ENCODE results near the gene KRT20. TPM values are rescaled to one million over a fixed set of nuclear protein-coding genes. Genes with fewer than 3 reads are reported as not detected.
"Not testable (repeated sequence)": the region's sequence is repeated elsewhere in the genome, so short reads cannot be mapped to it uniquely, and the experiment has no call there.

KRT20 gene
- 1 to 10 TPM in 1 of 3 donors, under 1 TPM in 2; 0.03 to 6.9 (median 0.22) TPM for polyA plus RNA-seq

- WGBS, 3 donors, result 87 to 93% (median 91%) methylated on average over 23 of the region's 23 CpGs
- no peak within 1 kb of the TSS for H3K27ac ChIP-seq (ENCODE audit: low read depth, low read length)
Observed at GRCh38 chr17:40884708-40885512, at the start of gene KRT20. TSS of gene KRT20 (minus strand) at chr17:40885242. CDS start at chr17:40885185, 57 bp downstream.

- WGBS, 3 donors, result 66 to 98% (median 76%) methylated on average over 2 of the region's 2 CpGs
- H3K27ac ChIP-seq (ENCODE audit: low read depth, low read length), result no peak overlapping the region
Observed at GRCh38 chr17:40932608-40933007, 47.6 kb upstream of the KRT20 start.

- H3K27ac ChIP-seq (ENCODE audit: low read depth, low read length), result no peak overlapping the region
- 65 to 75% (median 71%) methylated on average over 3 of the region's 3 CpGs for WGBS, 3 donors
Observed at GRCh38 chr17:40931311-40931710, 46.3 kb upstream of the KRT20 start.

- 77 to 87% (median 78%) methylated on average over 8 of the region's 8 CpGs for WGBS, 3 donors
- no peak overlapping the region for H3K27ac ChIP-seq (ENCODE audit: low read depth, low read length)
Observed at GRCh38 chr17:40926341-40926740, 41.3 kb upstream of the KRT20 start.

- no peak overlapping the region for H3K27ac ChIP-seq (ENCODE audit: low read depth, low read length)
- 38 to 49% (median 48%) methylated on average over 2 of the region's 2 CpGs for WGBS, 3 donors
Observed at GRCh38 chr17:40922239-40922638, 37.2 kb upstream of the KRT20 start.

- H3K27ac ChIP-seq (ENCODE audit: low read depth, low read length), result no peak overlapping the region
- 75 to 87% (median 84%) methylated on average over 2 of the region's 2 CpGs for WGBS, 3 donors
Observed at GRCh38 chr17:40921026-40921425, 36.0 kb upstream of the KRT20 start.

- 88 to 97% (median 95%) methylated on average over 2 of the region's 2 CpGs for WGBS, 3 donors
- H3K27ac ChIP-seq (ENCODE audit: low read depth, low read length), result not testable (repeated sequence)
Observed at GRCh38 chr17:40917116-40917515, 32.1 kb upstream of the KRT20 start.

- no peak overlapping the region for H3K27ac ChIP-seq (ENCODE audit: low read depth, low read length)
- WGBS, 3 donors, result 41 to 52% (median 43%) methylated on average over 1 of the region's 1 CpG
Observed at GRCh38 chr17:40916366-40916765, 31.3 kb upstream of the KRT20 start.

GRCh38 chr17:40915721-40916256 is 30.7 kb upstream of the KRT20 start:
- no peak overlapping the region for H3K27ac ChIP-seq (ENCODE audit: low read depth, low read length)
- 59 to 67% (median 60%) methylated on average over 2 of the region's 2 CpGs for WGBS, 3 donors

GRCh38 chr17:40915199-40915661 is 30.2 kb upstream of the KRT20 start:
- WGBS, 3 donors, result 60 to 69% (median 64%) methylated on average over 3 of the region's 3 CpGs
- H3K27ac ChIP-seq (ENCODE audit: low read depth, low read length), result no peak overlapping the region

GRCh38 chr17:40914075-40914855 is 29.2 kb upstream of the KRT20 start:
- 64 to 92% (median 78%) methylated on average over 3 of the region's 3 CpGs for WGBS, 3 donors
- H3K27ac ChIP-seq (ENCODE audit: low read depth, low read length), result no peak overlapping the region

GRCh38 chr17:40912486-40913210 is 27.6 kb upstream of the KRT20 start:
- H3K27ac ChIP-seq (ENCODE audit: low read depth, low read length), result no peak overlapping the region
- WGBS, 3 donors, result 78 to 89% (median 85%) methylated on average over 13 of the region's 13 CpGs

GRCh38 chr17:40910441-40910841 is 25.4 kb upstream of the KRT20 start:
- no peak overlapping the region for H3K27ac ChIP-seq (ENCODE audit: low read depth, low read length)
- 65 to 70% (median 69%) methylated on average over 3 of the region's 3 CpGs for WGBS, 3 donors

- 41 to 49% (median 46%) methylated on average over 4 of the region's 4 CpGs for WGBS, 3 donors
- no peak overlapping the region for H3K27ac ChIP-seq (ENCODE audit: low read depth, low read length)
Observed at GRCh38 chr17:40909755-40910154, 24.7 kb upstream of the KRT20 start.

- WGBS, 3 donors, result 0% methylated on average over 5 of the region's 5 CpGs
Observed at GRCh38 chr17:40909351-40909750, 24.3 kb upstream of the KRT20 start.

GRCh38 chr17:40906613-40907012 is 21.6 kb upstream of the KRT20 start:
- 73 to 93% (median 90%) methylated on average over 4 of the region's 4 CpGs for WGBS, 3 donors
- no peak overlapping the region for H3K27ac ChIP-seq (ENCODE audit: low read depth, low read length)

More at GRCh38 chr17:40909351-40909750, 24.3 kb upstream of the KRT20 start:
- H3K27ac ChIP-seq (ENCODE audit: low read depth, low read length), result no peak overlapping the region

- WGBS, 3 donors, result 81 to 94% (median 92%) methylated on average over 5 of the region's 5 CpGs
- no peak overlapping the region for H3K27ac ChIP-seq (ENCODE audit: low read depth, low read length)
Observed at GRCh38 chr17:40905370-40905769, 20.3 kb upstream of the KRT20 start.

GRCh38 chr17:40903129-40903847 is 18.2 kb upstream of the KRT20 start:
- 62 to 75% (median 74%) methylated on average over 12 of the region's 12 CpGs for WGBS, 3 donors
- H3K27ac ChIP-seq (ENCODE audit: low read depth, low read length), result no peak overlapping the region
